Panc1 (cell line): ENCODE measurements around the gene GGCX.

Source experiments
- POLR2AphosphoS5 ChIP-seq: IDR thresholded peaks from 2 replicates; pipeline ENCODE4 v1.6.1; 2012; ENCODE audit warnings: mild to moderate bottlenecking, low read depth, low read length, moderate library complexity
- TF ChIP-seq, protein P1 (sequence below): fragments of 450-650 bp; IDR thresholded peaks from 2 replicates; pipeline ENCODE4 v1.5.1; 2017; ENCODE audit warnings: mild to moderate bottlenecking

DNA sequence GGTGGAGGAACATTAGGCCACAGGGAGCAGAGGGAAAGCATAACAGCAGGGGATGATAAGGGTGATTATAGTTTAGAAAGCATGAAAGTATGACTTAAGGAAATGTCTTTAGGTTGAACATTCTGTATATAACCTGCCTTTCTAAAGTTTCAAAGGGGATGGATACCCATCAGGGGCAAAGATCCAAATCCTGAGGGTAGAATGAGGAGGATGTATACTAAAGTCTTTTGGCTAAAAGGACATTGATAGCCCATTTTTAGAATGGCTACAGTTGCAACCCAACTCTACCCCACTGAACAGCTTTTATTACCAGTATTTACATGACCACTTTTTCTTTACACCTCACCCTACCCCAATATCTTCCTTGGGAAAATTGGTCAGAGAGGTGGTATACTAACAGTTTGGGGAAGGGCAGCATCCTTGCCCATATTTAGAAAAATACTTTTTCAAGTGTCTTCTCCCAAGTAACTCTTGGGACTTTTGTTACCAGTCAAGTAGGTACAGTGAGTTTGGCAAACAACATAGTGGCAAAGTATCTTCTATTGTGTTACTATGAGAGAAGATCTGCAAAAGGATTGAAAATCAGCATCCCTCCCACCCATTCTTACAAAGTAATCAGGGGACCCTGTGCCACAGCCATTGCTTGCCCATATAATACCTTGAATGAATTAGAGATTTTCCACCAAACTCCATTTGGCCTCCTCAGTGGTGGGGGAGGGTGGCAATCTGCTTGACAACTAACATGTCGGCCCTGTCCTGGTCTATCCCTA lies 14.0 kb downstream of the GGCX start:
- TF ChIP-seq, protein P1, sequence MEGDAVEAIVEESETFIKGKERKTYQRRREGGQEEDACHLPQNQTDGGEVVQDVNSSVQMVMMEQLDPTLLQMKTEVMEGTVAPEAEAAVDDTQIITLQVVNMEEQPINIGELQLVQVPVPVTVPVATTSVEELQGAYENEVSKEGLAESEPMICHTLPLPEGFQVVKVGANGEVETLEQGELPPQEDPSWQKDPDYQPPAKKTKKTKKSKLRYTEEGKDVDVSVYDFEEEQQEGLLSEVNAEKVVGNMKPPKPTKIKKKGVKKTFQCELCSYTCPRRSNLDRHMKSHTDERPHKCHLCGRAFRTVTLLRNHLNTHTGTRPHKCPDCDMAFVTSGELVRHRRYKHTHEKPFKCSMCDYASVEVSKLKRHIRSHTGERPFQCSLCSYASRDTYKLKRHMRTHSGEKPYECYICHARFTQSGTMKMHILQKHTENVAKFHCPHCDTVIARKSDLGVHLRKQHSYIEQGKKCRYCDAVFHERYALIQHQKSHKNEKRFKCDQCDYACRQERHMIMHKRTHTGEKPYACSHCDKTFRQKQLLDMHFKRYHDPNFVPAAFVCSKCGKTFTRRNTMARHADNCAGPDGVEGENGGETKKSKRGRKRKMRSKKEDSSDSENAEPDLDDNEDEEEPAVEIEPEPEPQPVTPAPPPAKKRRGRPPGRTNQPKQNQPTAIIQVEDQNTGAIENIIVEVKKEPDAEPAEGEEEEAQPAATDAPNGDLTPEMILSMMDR = no peak
- TF ChIP-seq POLR2AphosphoS5 = peak; percentile 64
